ENCODE measurements around the gene RAX2. TPM values are rescaled to one million over a fixed set of nuclear protein-coding genes. Genes with fewer than 3 reads are reported as not detected.
A peak's percentile ranks its signal among the peaks of the same experiment; 100 is the strongest.

RAX2 gene
- total and polyA plus RNA-seq, 7 experiments from 2014 or later: not detected

DNA sequence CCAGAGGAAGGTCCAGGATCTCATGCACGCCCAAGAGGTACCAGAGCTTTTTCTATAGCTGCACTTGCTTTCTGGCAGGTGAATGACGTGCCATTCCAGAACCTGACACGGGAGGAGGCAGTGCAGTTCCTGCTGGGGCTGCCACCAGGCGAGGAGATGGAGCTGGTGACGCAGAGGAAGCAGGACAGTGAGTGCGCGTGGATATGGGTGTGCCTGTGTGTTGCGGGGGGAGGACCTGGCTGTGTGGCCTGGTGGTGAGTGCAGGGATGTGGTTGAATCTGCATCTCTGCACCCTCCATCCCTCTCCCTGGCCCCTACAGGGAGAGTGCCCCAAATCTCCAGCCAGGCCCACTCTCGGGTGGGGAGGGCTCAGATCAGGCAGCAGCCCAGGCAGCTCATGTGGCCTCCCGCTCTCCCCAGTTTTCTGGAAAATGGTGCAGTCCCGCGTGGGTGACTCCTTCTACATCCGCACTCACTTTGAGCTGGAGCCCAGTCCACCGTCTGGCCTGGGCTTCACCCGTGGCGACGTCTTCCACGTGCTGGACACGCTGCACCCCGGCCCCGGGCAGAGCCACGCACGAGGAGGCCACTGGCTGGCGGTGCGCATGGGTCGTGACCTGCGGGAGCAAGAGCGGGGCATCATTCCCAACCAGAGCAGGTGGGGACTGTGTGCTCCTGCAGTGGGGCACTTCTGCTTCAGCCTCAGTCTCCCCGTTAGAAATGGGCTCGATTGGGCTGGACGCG lies 33.4 kb downstream of the RAX2 start:
- Mint-ChIP-seq H3K27me3 (no peaks in the 10 kb centered on the region), H3K27ac (peak overlapping the region; percentile 32 to 93 (median 71)), H3K4me1 (peaks cover 3 to 20% (median 17%) of the 10 kb centered on the region in 7 donors), H3K9me3 (no peaks in the 10 kb centered on the region), H3K4me3 (peak overlapping the region in 4 of 10 donors; percentile 30 to 54 (median 42)), H3K36me3 (peaks cover 0 to 23% (median 7%) of the 10 kb centered on the region in 5 donors)
- POLR2A ChIA-PET: interaction anchor here (0.6 to 2.7 kb wide), 6 partner anchors 12 to 678 kb away, joined by 3 to 21 read pairs (median 5); partner anchors contain the start of genes APBA3 and MRPL54
- H3K4me1 ChIP-seq (ENCODE audit: control insufficient read depth in 2 of 2, insufficient read depth in 2 of 2, low read length in 2 of 2): peaks cover 0 to 18% of the 10 kb centered on the region in 2 donors
- no peaks in the 10 kb centered on the region for H3K9me3 ChIP-seq (ENCODE audit: control insufficient read depth in 2 of 3, low read length in 3 of 3)
- no peak overlapping the region for H3K4me3 ChIP-seq (ENCODE audit: low read length)
- no peak for DNase-seq
- intact Hi-C loops (cut with micrococcal nuclease): no loop called here
- ATAC-seq: no peak
- CTCF ChIA-PET: interaction anchor here (0.7 to 1.0 kb wide), 3 partner anchors 11 to 21 kb away, joined by 3 read pairs; no protein-coding TSS in a partner anchor
- H3K27ac ChIP-seq (ENCODE audit: low read depth, low read length): no peak overlapping the region
- peaks cover 0 to 2% (median 0%) of the 10 kb centered on the region in 3 experiments for H3K36me3 ChIP-seq (ENCODE audit: control insufficient read depth in 2 of 3, insufficient read depth in 3 of 3, low read length in 3 of 3)
- H3K27me3 ChIP-seq (ENCODE audit: control insufficient read depth in 2 of 2, insufficient read depth in 2 of 2, low read length in 2 of 2): no peaks in the 10 kb centered on the region

DNA sequence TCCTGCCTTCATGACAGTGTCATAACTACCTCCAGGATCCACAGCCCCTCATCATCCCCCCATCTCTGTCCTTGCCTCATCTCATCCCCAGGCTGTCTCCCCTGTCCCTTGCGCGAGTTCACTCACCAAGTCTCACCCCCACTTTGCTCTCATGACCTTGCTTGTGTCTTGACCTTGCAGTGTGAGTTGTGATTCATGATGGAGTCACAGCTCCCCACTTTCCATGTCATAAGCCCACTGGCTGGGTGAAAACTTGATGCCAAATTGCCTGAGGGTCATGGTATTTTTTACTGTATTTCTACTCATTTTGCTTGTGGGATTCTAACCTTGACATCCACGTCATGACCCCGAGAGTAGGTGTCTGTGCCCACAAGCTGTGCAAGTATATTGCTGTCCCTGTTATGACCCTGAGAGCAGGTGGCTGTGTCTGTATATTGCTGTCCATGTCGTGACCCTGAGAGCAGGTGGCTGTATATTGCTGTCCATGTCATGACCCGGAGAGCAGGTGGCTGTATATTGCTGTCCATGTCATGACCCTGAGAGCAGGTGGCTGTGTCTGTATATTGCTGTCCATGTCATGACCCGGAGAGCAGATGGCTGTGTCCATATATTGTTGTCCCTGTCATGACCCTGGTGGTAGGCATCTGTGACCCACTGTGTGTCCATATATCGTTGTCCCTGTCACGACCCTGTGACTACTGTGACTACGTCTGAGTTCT lies 34.4 kb downstream of the RAX2 start:
- POLR2A ChIA-PET: interaction anchor here (0.9 kb wide), 2 partner anchors 12 to 20 kb away, joined by 3 to 4 read pairs; no protein-coding TSS in a partner anchor
- CTCF ChIA-PET: interaction anchor here (0.5 to 1.0 kb wide), 4 partner anchors 12 to 26 kb away, joined by 3 read pairs; partner anchors contain the start of gene MRPL54
- ATAC-seq (no peak), DNase-seq (no peak)
- Histone ChIP-seq H3K4me3 (ENCODE audit: low read length) (no peak overlapping the region), H3K9me3 (ENCODE audit: control insufficient read depth in 2 of 3, low read length in 3 of 3) (no peaks in the 10 kb centered on the region), H3K27ac (ENCODE audit: low read depth, low read length) (no peak overlapping the region), H3K27me3 (ENCODE audit: control insufficient read depth in 2 of 2, insufficient read depth in 2 of 2, low read length in 2 of 2) (no peaks in the 10 kb centered on the region), H3K4me1 (ENCODE audit: control insufficient read depth in 2 of 2, insufficient read depth in 2 of 2, low read length in 2 of 2) (peaks cover 0 to 18% of the 10 kb centered on the region in 2 donors), H3K36me3 (ENCODE audit: control insufficient read depth in 2 of 3, insufficient read depth in 3 of 3, low read length in 3 of 3) (peaks cover 0 to 4% (median 0%) of the 10 kb centered on the region in 3 experiments)
- Mint-ChIP-seq H3K4me3 (peak overlapping the region in 1 of 10 donors; percentile 30), H3K27ac (peak overlapping the region in 5 of 9 donors; percentile 2 to 93 (median 62)), H3K27me3 (no peaks in the 10 kb centered on the region), H3K9me3 (no peaks in the 10 kb centered on the region), H3K36me3 (peaks cover 0 to 32% (median 7%) of the 10 kb centered on the region in 5 donors), H3K4me1 (peaks cover 3 to 20% (median 17%) of the 10 kb centered on the region in 7 donors)
- intact Hi-C loops (cut with micrococcal nuclease): no loop called here

DNA sequence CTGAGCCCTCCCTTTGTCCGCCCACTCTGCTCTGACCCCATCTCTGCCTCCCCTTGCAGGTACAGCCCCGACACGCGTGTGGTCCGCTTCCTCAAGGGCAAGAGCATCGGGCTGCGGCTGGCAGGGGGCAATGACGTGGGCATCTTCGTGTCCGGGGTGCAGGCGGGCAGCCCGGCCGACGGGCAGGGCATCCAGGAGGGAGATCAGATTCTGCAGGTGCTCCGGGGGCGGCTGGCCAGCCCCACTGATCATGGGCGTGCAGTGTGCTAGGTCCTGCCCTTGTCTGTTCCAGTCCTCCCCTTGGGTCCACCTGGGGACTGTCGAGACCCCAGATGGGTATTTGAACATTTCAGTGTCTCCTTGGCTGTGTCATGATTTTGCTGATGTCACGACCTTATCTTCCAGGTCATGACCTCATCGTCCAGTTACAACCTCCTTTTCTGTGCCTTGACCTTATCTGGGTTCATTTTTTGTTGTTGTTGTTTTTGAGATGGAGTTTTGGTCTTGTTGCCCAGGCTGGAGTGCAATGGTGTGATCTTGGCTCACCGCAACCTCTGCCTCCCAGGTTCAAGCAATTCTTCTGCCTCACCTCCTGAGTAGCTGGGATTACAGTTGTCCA lies 35.8 kb downstream of the RAX2 start:
- CTCF ChIA-PET: interaction anchor here (1.0 kb wide), 1 partner anchor 26 kb away, joined by 3 read pairs; the partner anchor contains the start of gene MRPL54
- Mint-ChIP-seq H3K4me1 (peaks cover 3 to 20% (median 17%) of the 10 kb centered on the region in 7 donors), H3K27ac (no peak overlapping the region), H3K36me3 (peaks cover 0 to 32% (median 7%) of the 10 kb centered on the region in 5 donors), H3K9me3 (no peaks in the 10 kb centered on the region), H3K4me3 (no peak overlapping the region), H3K27me3 (no peaks in the 10 kb centered on the region)
- Histone ChIP-seq H3K27me3 (ENCODE audit: control insufficient read depth in 2 of 2, insufficient read depth in 2 of 2, low read length in 2 of 2) (no peaks in the 10 kb centered on the region), H3K36me3 (ENCODE audit: control insufficient read depth in 2 of 3, insufficient read depth in 3 of 3, low read length in 3 of 3) (peaks cover 0 to 4% (median 0%) of the 10 kb centered on the region in 3 experiments), H3K27ac (ENCODE audit: low read depth, low read length) (no peak overlapping the region), H3K4me1 (ENCODE audit: control insufficient read depth in 2 of 2, insufficient read depth in 2 of 2, low read length in 2 of 2) (peaks cover 0 to 18% of the 10 kb centered on the region in 2 donors), H3K9me3 (ENCODE audit: control insufficient read depth in 2 of 3, low read length in 3 of 3) (no peaks in the 10 kb centered on the region), H3K4me3 (ENCODE audit: low read length) (no peak overlapping the region)
- ATAC-seq: no peak
- POLR2A ChIA-PET: no interaction called here
- intact Hi-C loops (cut with micrococcal nuclease): no loop called here
- no peak for DNase-seq

DNA sequence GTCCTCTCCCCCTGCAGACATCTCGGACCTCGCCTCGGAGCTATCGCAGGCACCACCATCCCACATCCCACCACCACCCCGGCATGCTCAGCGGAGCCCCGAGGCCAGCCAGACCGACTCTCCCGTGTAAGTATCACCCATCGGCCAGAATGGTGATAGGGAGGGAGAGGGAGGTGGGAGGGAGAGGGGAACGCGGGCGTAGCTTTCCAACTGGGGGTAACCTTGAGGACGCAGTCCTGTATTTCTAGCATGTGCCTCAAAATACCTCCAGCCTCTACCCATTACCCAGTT lies 37.8 kb downstream of the RAX2 start:
- Mint-ChIP-seq H3K27me3 (no peaks in the 10 kb centered on the region), H3K9me3 (no peaks in the 10 kb centered on the region), H3K27ac (peak overlapping the region in 1 of 9 donors; percentile 26), H3K4me1 (peaks cover 0 to 14% (median 11%) of the 10 kb centered on the region in 7 donors), H3K36me3 (peaks cover 0 to 41% (median 12%) of the 10 kb centered on the region in 5 donors), H3K4me3 (no peak overlapping the region)
- ChIA-PET CTCF (no interaction called here), POLR2A (no interaction called here)
- intact Hi-C loops (cut with micrococcal nuclease): no loop called here
- Histone ChIP-seq H3K36me3 (ENCODE audit: control insufficient read depth in 2 of 3, insufficient read depth in 3 of 3, low read length in 3 of 3) (peaks cover 0 to 4% (median 0%) of the 10 kb centered on the region in 3 experiments), H3K27me3 (ENCODE audit: control insufficient read depth in 2 of 2, insufficient read depth in 2 of 2, low read length in 2 of 2) (no peaks in the 10 kb centered on the region), H3K4me3 (ENCODE audit: low read length) (no peak overlapping the region), H3K4me1 (ENCODE audit: control insufficient read depth in 2 of 2, insufficient read depth in 2 of 2, low read length in 2 of 2) (peaks cover 0 to 11% of the 10 kb centered on the region in 2 donors), H3K9me3 (ENCODE audit: control insufficient read depth in 2 of 3, low read length in 3 of 3) (no peaks in the 10 kb centered on the region), H3K27ac (ENCODE audit: low read depth, low read length) (no peak overlapping the region)
- DNase-seq (no peak), ATAC-seq (no peak)

DNA sequence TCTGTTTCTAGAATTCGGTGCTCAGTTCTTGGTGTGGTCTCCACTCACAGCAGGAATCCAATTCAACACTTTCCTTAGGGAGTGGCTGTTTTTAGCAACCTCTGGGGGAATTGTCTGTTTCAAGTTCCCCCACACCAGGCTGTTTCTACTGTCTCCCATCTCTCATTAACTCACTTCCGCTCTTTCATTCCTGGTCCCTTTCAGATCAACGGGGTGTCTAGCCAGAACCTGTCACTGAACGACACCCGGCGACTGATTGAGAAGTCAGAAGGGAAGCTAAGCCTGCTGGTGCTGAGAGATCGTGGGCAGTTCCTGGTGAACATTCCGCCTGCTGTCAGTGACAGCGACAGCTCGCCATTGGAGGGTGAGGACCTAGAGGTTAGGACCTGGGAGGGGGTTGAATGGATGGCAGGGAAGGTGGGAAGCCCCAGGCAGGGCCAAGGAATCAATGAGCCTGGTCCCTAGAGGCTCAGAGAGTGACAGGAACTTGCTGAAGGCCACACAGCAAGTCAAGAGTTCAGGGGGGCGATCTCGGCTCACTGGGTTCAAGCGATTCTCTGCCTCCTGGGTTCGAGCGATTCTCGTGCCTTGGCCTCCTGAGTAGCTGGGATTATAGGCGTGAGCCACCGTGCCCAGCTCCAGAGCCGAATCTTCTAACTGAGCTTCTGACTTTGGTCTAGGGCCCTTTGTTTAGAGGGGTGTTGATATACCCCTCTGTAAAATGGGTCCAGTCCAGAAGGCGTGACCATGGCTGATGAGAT lies 38.3 kb downstream of the RAX2 start:
- intact Hi-C loops (cut with micrococcal nuclease): no loop called here

DNA sequence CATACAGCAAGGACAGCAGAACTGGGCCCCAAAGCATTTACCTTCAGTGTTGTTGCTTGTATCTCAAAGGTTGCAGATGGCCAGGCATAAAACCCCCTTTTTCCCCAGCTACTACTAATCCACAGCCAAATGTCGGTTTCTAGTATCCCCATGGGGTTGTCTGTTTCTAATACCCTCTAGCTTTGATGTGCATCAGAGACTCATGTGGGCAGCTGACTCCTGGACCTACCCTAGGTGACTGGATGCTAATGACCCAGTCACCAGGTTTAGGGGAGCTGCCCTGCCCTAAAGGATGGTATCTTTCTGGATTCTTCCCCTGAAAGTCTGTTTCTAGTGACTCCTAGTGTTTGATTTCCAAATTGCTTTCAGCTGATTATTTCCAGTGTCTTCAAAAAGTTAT lies 39.9 kb downstream of the RAX2 start:
- H3K4me1 Mint-ChIP-seq: peaks cover 0 to 2% (median 0%) of the 10 kb centered on the region in 7 donors
- CTCF ChIA-PET: interaction anchor here (0.6 kb wide), 1 partner anchor 115 kb away, joined by 3 read pairs; no protein-coding TSS in a partner anchor
- Histone ChIP-seq H3K27me3 (ENCODE audit: control insufficient read depth in 2 of 2, insufficient read depth in 2 of 2, low read length in 2 of 2) (no peaks in the 10 kb centered on the region), H3K27ac (ENCODE audit: low read depth, low read length) (no peak overlapping the region), H3K9me3 (ENCODE audit: control insufficient read depth in 2 of 3, low read length in 3 of 3) (no peaks in the 10 kb centered on the region), H3K4me3 (ENCODE audit: low read length) (no peak overlapping the region), H3K4me1 (ENCODE audit: control insufficient read depth in 2 of 2, insufficient read depth in 2 of 2, low read length in 2 of 2) (no peaks in the 10 kb centered on the region), H3K36me3 (ENCODE audit: control insufficient read depth in 2 of 3, insufficient read depth in 3 of 3, low read length in 3 of 3) (peaks cover 0 to 4% (median 0%) of the 10 kb centered on the region in 3 experiments)
- H3K9me3 Mint-ChIP-seq: no peaks in the 10 kb centered on the region
- H3K27ac Mint-ChIP-seq: peak overlapping the region in 1 of 9 donors; percentile 41
- no peak overlapping the region for H3K4me3 Mint-ChIP-seq
- DNase-seq (no peak), ATAC-seq (no peak)
- intact Hi-C loops (cut with micrococcal nuclease): no loop called here
- POLR2A ChIA-PET: interaction anchor here (0.8 kb wide), 1 partner anchor 151 kb away, joined by 4 read pairs; no protein-coding TSS in a partner anchor
- H3K36me3 Mint-ChIP-seq: peaks cover 0 to 33% (median 7%) of the 10 kb centered on the region in 5 donors
- H3K27me3 Mint-ChIP-seq: no peaks in the 10 kb centered on the region

More for the DNA sequence above, 38.3 kb downstream of the RAX2 start:
- DNase-seq (no peak), ATAC-seq (no peak)
- Mint-ChIP-seq H3K4me1 (peaks cover 0 to 12% (median 7%) of the 10 kb centered on the region in 7 donors), H3K27ac (peak overlapping the region in 4 of 9 donors; percentile 26 to 67 (median 44)), H3K4me3 (no peak overlapping the region), H3K36me3 (peaks cover 0 to 44% (median 15%) of the 10 kb centered on the region in 5 donors), H3K27me3 (no peaks in the 10 kb centered on the region), H3K9me3 (no peaks in the 10 kb centered on the region)
- Histone ChIP-seq H3K4me3 (ENCODE audit: low read length) (no peak overlapping the region), H3K36me3 (ENCODE audit: control insufficient read depth in 2 of 3, insufficient read depth in 3 of 3, low read length in 3 of 3) (peaks cover 0 to 4% (median 0%) of the 10 kb centered on the region in 3 experiments), H3K27me3 (ENCODE audit: control insufficient read depth in 2 of 2, insufficient read depth in 2 of 2, low read length in 2 of 2) (no peaks in the 10 kb centered on the region), H3K27ac (ENCODE audit: low read depth, low read length) (no peak overlapping the region), H3K4me1 (ENCODE audit: control insufficient read depth in 2 of 2, insufficient read depth in 2 of 2, low read length in 2 of 2) (peaks cover 0 to 6% of the 10 kb centered on the region in 2 donors), H3K9me3 (ENCODE audit: control insufficient read depth in 2 of 3, low read length in 3 of 3) (no peaks in the 10 kb centered on the region)
- CTCF ChIA-PET: no interaction called here
- POLR2A ChIA-PET: no interaction called here

All from naive thymus-derived CD4-positive, alpha-beta T cell (primary cell).